ENCODE data around the gene SLC35F4. TPM values are rescaled to one million over a fixed set of nuclear protein-coding genes. Genes with fewer than 3 reads are reported as not detected.

The SLC35F4 gene
- total RNA-seq, 2 donors from 2014 or later = not detected

DNA sequence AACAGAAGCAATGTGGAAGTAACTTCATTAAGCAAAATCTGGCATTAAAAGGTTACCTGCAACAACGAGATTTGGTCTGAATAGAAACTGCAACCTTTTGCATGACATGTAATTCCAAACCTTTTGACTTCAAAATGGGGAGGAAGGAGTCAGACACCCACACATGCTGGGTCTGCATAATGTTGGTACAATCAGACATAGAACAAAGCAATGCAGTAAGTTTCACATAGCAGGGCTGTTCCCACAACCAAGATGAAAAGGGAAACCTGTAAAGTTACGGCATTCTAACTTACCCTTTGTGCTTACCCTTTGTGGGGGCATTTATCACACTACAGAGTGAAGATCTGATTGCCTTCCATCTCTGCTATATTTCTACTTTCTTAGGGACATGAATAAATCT lies 10.1 kb upstream of the SLC35F4 start:
- Histone ChIP-seq H3K27ac (ENCODE audit: low read depth, low read length) (no peak overlapping the region), H3K27me3 (ENCODE audit: control insufficient read depth, insufficient read depth, low read length, poor library complexity, severe bottlenecking) (peaks cover 9% of the 10 kb centered on the region), H3K9ac (ENCODE audit: extremely low read depth, low read length, poor library complexity, severe bottlenecking) (no peak overlapping the region), H3K36me3 (ENCODE audit: control insufficient read depth, insufficient read depth, low read length) (no peaks in the 10 kb centered on the region), H3K4me3 (ENCODE audit: low read length) (no peak overlapping the region), H3K9me3 (ENCODE audit: control insufficient read depth, low read length) (no peaks in the 10 kb centered on the region), H3K4me1 (ENCODE audit: control insufficient read depth, insufficient read depth, low read length) (no peaks in the 10 kb centered on the region)
- H3K36me3 Mint-ChIP-seq (ENCODE audit: low read depth) = no peaks in the 10 kb centered on the region
- TF ChIP-seq CTCF (conservative IDR thresholded peaks at IDR 0.05) = no peak
- H3K27ac Mint-ChIP-seq = no peak overlapping the region
- WGBS, 2 experiments (ENCODE audit: insufficient coverage in 1 of 2, insufficient read length in 1 of 2) = 91 to 94% methylated on average over 2 of the region's 2 CpGs
- peaks cover 14% of the 10 kb centered on the region for H3K27me3 Mint-ChIP-seq (ENCODE audit: insufficient read depth)
- H3K9me3 Mint-ChIP-seq = peaks cover 8% of the 10 kb centered on the region
- no peak for DNase-seq
- H3K4me1 Mint-ChIP-seq = peaks cover 8% of the 10 kb centered on the region
- H3K4me3 Mint-ChIP-seq = no peak overlapping the region

- Mint-ChIP-seq H3K4me1 (peaks cover 12% of the 10 kb centered on the region), H3K4me3 (no peak overlapping the region), H3K36me3 (ENCODE audit: low read depth) (no peaks in the 10 kb centered on the region), H3K9me3 (peaks cover 8% of the 10 kb centered on the region), H3K27ac (no peak overlapping the region), H3K27me3 (ENCODE audit: insufficient read depth) (peaks cover 14% of the 10 kb centered on the region)
- no peaks in the 10 kb centered on the region for H3K36me3 ChIP-seq (ENCODE audit: control insufficient read depth, insufficient read depth, low read length)
- no peaks in the 10 kb centered on the region for H3K4me1 ChIP-seq (ENCODE audit: control insufficient read depth, insufficient read depth, low read length)
- WGBS, 2 experiments (ENCODE audit: insufficient coverage in 1 of 2, insufficient read length in 1 of 2) = 83 to 91% methylated on average over 2 to 3 of the region's 3 CpGs
- DNase-seq = no peak
- no peaks in the 10 kb centered on the region for H3K9me3 ChIP-seq (ENCODE audit: control insufficient read depth, low read length)
- no peak overlapping the region for H3K9ac ChIP-seq (ENCODE audit: extremely low read depth, low read length, poor library complexity, severe bottlenecking)
- no peak overlapping the region for H3K4me3 ChIP-seq (ENCODE audit: low read length)
- H3K27me3 ChIP-seq (ENCODE audit: control insufficient read depth, insufficient read depth, low read length, poor library complexity, severe bottlenecking) = peaks cover 9% of the 10 kb centered on the region
- no peak overlapping the region for H3K27ac ChIP-seq (ENCODE audit: low read depth, low read length)
- no peak for TF ChIP-seq CTCF (conservative IDR thresholded peaks at IDR 0.05)
Observed at GRCh38 chr14:57875296-57875695, 9.4 kb upstream of the SLC35F4 start.

- 46 to 60% methylated on average over 2 of the region's 2 CpGs for WGBS, 2 experiments (ENCODE audit: insufficient coverage in 1 of 2, insufficient read length in 1 of 2)
- no peaks in the 10 kb centered on the region for H3K9me3 Mint-ChIP-seq
- peak; percentile 90 for TF ChIP-seq CTCF (conservative IDR thresholded peaks at IDR 0.05)
- Histone ChIP-seq H3K4me1 (ENCODE audit: control insufficient read depth, insufficient read depth, low read length) (no peaks in the 10 kb centered on the region), H3K27ac (ENCODE audit: low read depth, low read length) (no peak overlapping the region), H3K9ac (ENCODE audit: extremely low read depth, low read length, poor library complexity, severe bottlenecking) (no peak overlapping the region), H3K9me3 (ENCODE audit: control insufficient read depth, low read length) (no peaks in the 10 kb centered on the region), H3K36me3 (ENCODE audit: control insufficient read depth, insufficient read depth, low read length) (no peaks in the 10 kb centered on the region), H3K27me3 (ENCODE audit: control insufficient read depth, insufficient read depth, low read length, poor library complexity, severe bottlenecking) (peaks cover 19% of the 10 kb centered on the region), H3K4me3 (ENCODE audit: low read length) (no peak overlapping the region)
- H3K36me3 Mint-ChIP-seq (ENCODE audit: low read depth) = no peaks in the 10 kb centered on the region
- no peak overlapping the region for H3K4me3 Mint-ChIP-seq
- H3K27ac Mint-ChIP-seq = no peak overlapping the region
- peaks cover 21% of the 10 kb centered on the region for H3K27me3 Mint-ChIP-seq (ENCODE audit: insufficient read depth)
- peaks cover 7% of the 10 kb centered on the region for H3K4me1 Mint-ChIP-seq
- peak; percentile 78 for DNase-seq
Observed at GRCh38 chr14:57871459-57872080, 5.7 kb upstream of the SLC35F4 start.
